Measurements from ENCODE around the gene DOCK3.

DOCK3 gene

GRCh38 chr3:50985893-50986292 is 311.2 kb downstream of the DOCK3 start:
- no peak for TF ChIP-seq CTCF (IDR thresholded peaks at IDR 0.05; ENCODE audit: extremely low read depth, missing control alignments)
- DNase-seq (ENCODE audit: low spot score): no peak

GRCh38 chr3:50986726-50987125 is 312.0 kb downstream of the DOCK3 start:
- TF ChIP-seq CTCF (IDR thresholded peaks at IDR 0.05; ENCODE audit: extremely low read depth, missing control alignments): no peak
- DNase-seq (ENCODE audit: low spot score): no peak

DNA sequence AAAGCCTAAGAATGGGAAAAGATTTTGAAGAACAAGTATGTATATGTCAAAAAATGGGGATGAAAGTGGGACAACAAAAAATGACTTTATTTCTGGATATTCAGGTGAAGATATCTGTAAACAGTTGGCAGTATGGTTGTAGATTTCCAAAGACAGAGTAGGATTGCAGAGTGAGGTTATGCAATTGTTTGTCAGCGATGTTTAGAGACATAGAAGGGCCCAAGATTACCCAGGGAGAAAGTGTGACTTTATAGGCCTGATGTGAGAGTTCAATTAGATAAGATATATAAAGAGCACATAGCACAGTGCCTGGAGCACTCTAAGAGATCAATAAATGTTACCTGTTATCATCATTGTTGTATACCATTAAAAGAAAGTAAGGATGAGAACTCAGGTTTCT is 319.8 kb downstream of the DOCK3 start:
- no peak for TF ChIP-seq CTCF (IDR thresholded peaks at IDR 0.05; ENCODE audit: extremely low read depth, missing control alignments)
- no peak for DNase-seq (ENCODE audit: low spot score)

DNA sequence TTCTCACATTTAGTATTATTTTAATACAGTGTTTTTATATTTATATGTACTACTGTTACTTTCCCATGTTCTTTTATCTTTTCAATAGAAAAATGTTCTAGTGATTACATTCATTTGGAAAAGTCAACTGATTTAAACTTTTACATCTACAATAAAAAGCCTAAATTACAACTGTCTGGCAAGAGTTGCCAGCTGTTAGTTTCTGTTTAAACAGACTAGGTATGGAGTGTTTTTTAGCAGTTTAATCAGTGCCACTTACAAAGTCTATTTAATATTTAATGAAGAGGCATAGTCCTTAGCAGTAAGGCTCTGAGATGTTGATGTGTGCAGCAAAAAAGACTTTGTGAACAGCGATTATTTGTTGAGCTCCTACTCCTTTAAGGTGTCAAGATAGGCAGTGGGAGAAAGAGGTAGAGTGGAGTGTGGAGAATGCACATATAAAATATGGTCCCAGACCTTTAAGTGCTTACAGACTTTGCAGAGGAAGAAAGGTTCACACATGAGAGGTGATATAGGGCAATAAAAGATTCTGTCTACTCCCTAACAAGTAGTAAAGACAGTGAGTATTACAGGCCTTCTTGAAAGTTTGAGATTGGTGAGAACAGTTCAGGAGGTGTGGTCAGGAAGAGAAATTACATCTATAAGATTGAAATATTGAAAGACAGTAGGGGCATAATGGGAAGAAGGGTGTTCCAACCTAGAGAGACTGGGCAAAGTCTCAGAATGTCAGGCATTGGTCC is 320.5 kb downstream of the DOCK3 start:
- no peak for DNase-seq (ENCODE audit: low spot score)

DNA sequence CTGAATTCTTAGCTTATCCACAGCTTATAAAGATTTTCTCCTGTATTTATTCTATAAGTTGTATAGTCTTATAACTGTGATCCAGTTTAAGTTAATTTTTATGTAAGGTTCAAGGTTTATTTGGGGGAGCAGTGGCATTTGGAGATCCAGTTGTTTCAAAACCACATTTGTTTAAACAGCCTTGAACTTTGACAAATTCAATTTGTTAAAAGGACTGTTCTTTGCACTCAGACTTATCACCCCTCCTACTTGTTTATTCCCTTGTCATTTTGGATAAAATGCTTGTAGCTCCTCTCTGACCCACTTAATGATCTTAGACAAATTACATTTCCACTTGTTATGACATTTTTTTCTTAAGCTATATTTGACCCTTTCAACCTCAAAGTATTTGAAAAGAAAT is 327.8 kb downstream of the DOCK3 start:
- DNase-seq (ENCODE audit: low spot score): no peak
- no peak for TF ChIP-seq CTCF (IDR thresholded peaks at IDR 0.05; ENCODE audit: extremely low read depth, missing control alignments)

More for the DNA sequence above, 320.5 kb downstream of the DOCK3 start:
- no peak for TF ChIP-seq CTCF (IDR thresholded peaks at IDR 0.05; ENCODE audit: extremely low read depth, missing control alignments)

DNA sequence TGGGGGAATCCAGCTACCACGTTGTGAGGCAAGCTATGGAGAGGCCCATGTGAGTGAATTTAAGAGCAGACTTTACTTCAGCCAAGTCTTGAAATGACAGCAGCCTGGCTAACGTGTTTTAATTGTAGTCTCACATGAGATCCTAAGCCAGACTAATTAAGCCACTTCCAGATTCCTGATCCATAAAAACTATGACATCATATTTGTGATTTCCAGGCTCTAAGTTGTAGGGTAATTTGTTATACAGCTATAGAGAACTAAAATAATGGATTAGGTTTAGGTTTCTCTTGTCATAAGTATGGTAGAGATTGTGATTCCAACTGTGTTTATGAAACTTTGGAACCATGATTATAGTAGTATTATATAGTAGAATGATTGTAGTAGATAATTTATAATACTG is 329.5 kb downstream of the DOCK3 start:
- TF ChIP-seq CTCF (IDR thresholded peaks at IDR 0.05; ENCODE audit: extremely low read depth, missing control alignments): no peak
- DNase-seq (ENCODE audit: low spot score): no peak

DNA sequence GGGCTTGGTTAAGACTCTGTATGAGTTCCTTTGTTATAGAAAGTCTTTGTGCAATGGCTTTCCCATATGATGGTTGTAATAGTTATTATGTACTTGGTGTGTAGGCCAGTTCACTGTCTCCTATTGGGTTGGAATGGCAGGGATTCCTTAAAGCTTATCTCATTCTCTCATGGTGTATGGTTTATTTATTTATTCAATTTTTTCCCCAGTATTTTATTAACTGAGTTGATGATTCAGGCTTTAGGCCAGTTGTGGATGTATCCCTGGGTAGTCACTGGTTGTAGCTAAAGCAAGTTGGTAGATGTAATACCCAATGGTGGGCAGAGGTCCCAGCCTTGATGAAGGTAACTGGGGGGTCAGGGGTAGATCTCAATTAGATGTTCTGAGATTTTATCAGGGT is 349.4 kb downstream of the DOCK3 start:
- no peak for TF ChIP-seq CTCF (IDR thresholded peaks at IDR 0.05; ENCODE audit: extremely low read depth, missing control alignments)
- DNase-seq (ENCODE audit: low spot score): no peak

Data from GM20000 (cell line).